Endothelial cell (in vitro differentiated cells): ENCODE data around the gene STAT1. TPM values are rescaled to one million over a fixed set of nuclear protein-coding genes. Genes with fewer than 3 reads are reported as not detected.
"Not testable (repeated sequence)": the region's sequence is repeated elsewhere in the genome, so short reads cannot be mapped to it uniquely, and the experiment has no call there.

Source experiments
- DNase-seq: peaks from one replicate; pipeline ENCODE4 v3.0.0; 2021; ENCODE audit warnings: low spot score
- H3K27ac Mint-ChIP-seq: one replicate; pipeline ENCODE4 v1.8.0; 2021; ENCODE audit warnings: mixed read lengths, inconsistent platforms; ENCODE audit not compliant: unreplicated experiment
- H3K27me3 Mint-ChIP-seq: one replicate; pipeline ENCODE4 v1.8.0; 2021; ENCODE audit warnings: mild to moderate bottlenecking, moderate library complexity, mixed read lengths, inconsistent platforms; ENCODE audit not compliant: unreplicated experiment
- H3K36me3 Mint-ChIP-seq: one replicate; pipeline ENCODE4 v1.8.0; 2021; ENCODE audit warnings: mild to moderate bottlenecking, low read depth, mixed read lengths, inconsistent platforms; ENCODE audit not compliant: unreplicated experiment
- H3K4me1 Mint-ChIP-seq: one replicate; pipeline ENCODE4 v1.8.0; 2021; ENCODE audit warnings: mild to moderate bottlenecking, mixed read lengths, inconsistent platforms; ENCODE audit not compliant: unreplicated experiment
- H3K4me3 Mint-ChIP-seq: one replicate; pipeline ENCODE4 v1.8.0; 2021; ENCODE audit warnings: mild to moderate bottlenecking, mixed read lengths, inconsistent platforms; ENCODE audit not compliant: unreplicated experiment
- H3K9me3 Mint-ChIP-seq: one replicate; pipeline ENCODE4 v1.8.0; 2021; ENCODE audit warnings: mixed read lengths, inconsistent platforms; ENCODE audit not compliant: unreplicated experiment
- CTCF ChIP-seq: fragments of 200-600 bp; sonication (generic); IDR thresholded peaks from one replicate; pipeline ENCODE4 v1.5.0; 2021; ENCODE audit warnings: antibody characterized with exemption; ENCODE audit not compliant: unreplicated experiment
- total RNA-seq: library from RNA; stranded (reverse); fragmentation: NEBNext Ultra II Directional; extraction: Animal tissue kit (Norgen Biotek cat#: 25700); gene quantifications from one replicate; pipeline ENCODE4 v1.2.1, GENCODE V29; 2021; ENCODE audit not compliant: unreplicated experiment

Gene STAT1
- total RNA-seq, 1 donor from 2014 or later: 30.1 TPM

GRCh38 chr2:190968522-190968921 lies 45.4 kb downstream of the STAT1 start:
- no peak for DNase-seq
- TF ChIP-seq CTCF: no peak
- no peaks in the 10 kb centered on the region for H3K9me3 Mint-ChIP-seq
- peaks cover 3% of the 10 kb centered on the region for H3K27me3 Mint-ChIP-seq
- peaks cover 21% of the 10 kb centered on the region for H3K4me1 Mint-ChIP-seq
- H3K36me3 Mint-ChIP-seq: peaks cover 37% of the 10 kb centered on the region
- H3K4me3 Mint-ChIP-seq: no peak overlapping the region
- no peak overlapping the region for H3K27ac Mint-ChIP-seq

DNA sequence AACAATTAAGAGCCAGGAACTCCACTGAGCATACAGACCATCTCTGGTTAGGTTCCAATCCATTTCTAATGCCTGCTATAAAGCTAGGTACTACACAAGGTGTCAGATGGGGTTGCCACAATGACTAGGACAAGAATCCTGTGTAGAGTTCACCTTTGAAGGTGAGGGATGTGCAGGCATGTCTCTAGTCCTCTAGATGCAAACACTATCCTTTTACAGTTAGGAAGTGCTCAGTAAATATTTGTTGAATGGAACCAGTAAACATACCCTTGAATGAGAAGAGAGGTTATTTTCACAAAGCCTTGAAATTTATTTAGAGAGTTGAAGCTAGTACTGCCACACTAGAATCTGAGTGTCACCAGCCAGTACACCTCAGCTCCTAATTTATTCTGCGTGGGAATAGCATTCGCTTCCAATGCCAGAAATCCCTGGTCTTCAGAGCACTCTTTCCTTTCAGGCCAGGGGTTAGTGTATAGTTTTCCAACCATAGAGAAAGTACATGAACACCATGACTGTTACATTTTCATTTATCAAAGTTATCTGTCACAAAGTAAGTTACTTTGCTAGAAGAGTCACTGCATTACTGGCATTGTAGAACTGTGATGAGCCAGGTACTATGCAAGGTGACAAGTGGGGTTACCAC lies 48.3 kb downstream of the STAT1 start:
- no peak for DNase-seq
- Mint-ChIP-seq H3K36me3 (peaks cover 14% of the 10 kb centered on the region), H3K27ac (no peak overlapping the region), H3K4me1 (peaks cover 15% of the 10 kb centered on the region), H3K27me3 (no peaks in the 10 kb centered on the region), H3K9me3 (no peaks in the 10 kb centered on the region), H3K4me3 (no peak overlapping the region)
- TF ChIP-seq CTCF: no peak

DNA sequence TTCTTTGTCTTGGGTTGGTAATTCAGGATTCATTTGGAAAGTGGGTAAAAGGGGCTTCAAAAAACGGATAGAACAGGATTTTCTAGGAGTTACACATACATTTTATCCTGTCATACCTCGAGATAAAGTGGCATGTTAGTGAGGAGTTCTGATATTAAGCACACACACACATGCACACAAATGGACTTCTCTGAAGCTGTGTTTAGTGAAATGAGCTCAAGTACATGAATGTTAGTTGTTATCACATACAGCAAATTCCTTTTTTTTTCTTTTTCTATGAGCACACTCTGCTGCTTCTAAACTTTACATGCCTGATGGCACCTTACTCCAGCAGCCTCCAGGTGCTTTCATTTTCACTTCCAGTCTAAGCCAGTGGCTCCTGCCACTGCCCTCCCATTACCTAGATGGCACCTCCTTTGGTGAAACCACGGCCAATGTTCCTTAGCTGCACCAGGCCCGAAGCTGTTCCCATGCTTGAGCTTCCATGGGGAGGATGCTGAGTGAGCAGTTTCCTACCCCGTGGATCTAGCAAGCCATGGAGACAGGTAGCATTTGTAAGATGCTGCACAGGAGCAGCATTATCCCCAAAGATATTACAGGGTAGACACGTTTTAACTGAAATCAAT lies 49.7 kb downstream of the STAT1 start:
- Mint-ChIP-seq H3K27me3 (no peaks in the 10 kb centered on the region), H3K9me3 (no peaks in the 10 kb centered on the region), H3K4me3 (no peak overlapping the region), H3K36me3 (peaks cover 6% of the 10 kb centered on the region), H3K27ac (no peak overlapping the region), H3K4me1 (peaks cover 2% of the 10 kb centered on the region)
- TF ChIP-seq CTCF: no peak
- DNase-seq: no peak

DNA sequence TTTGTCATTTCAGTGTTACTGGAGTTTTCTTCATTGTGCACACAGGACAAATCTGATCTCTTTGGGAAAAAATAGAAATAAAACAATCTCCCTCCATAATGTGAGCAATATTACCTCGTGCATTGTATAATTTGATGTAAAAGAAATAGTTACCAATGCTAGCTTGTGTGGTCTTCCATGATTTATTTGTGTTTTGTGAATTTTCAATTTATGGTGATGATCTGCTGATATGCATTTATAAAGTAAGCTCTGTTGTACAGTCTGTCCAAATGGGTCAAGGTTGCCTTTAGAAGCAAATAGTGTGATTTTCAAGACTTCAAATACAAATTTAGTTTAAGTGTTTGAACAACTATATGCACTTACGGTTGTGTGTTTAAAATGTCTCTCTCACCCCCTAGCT lies 50.9 kb downstream of the STAT1 start:
- Mint-ChIP-seq H3K27ac (no peak overlapping the region), H3K4me1 (no peaks in the 10 kb centered on the region), H3K27me3 (no peaks in the 10 kb centered on the region), H3K4me3 (no peak overlapping the region), H3K9me3 (no peaks in the 10 kb centered on the region), H3K36me3 (peaks cover 3% of the 10 kb centered on the region)
- DNase-seq: no peak
- TF ChIP-seq CTCF: no peak

DNA sequence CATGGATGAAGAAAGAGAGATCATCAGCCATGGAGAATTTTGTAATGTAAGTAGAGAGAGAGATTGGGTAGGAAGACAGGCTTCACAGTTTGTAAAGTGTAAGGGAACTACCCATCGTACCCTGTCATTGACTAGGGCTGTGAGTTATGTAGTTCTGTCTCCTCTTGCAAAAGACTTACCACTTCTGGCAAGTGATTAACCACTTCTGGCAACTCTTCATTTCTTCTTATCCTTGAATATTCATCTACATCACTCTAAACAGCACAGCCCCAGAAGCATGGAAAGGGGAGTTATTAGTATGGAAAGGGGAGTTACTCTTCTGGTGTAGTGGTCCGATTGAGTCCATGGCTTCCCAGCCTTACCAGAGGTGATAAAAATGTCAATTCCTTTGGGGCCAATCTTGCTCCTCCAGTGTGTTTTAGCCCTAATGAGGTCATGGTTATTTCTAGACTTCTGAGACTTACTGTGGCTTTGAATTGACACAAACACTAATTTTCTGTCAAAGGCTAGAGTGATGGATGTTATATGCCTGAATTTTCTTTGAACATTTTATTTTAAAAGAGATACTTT lies 52.0 kb downstream of the STAT1 start:
- H3K4me1 Mint-ChIP-seq: no peaks in the 10 kb centered on the region
- H3K9me3 Mint-ChIP-seq: no peaks in the 10 kb centered on the region
- no peak for TF ChIP-seq CTCF
- DNase-seq: no peak
- peaks cover 3% of the 10 kb centered on the region for H3K36me3 Mint-ChIP-seq
- no peak overlapping the region for H3K4me3 Mint-ChIP-seq
- no peaks in the 10 kb centered on the region for H3K27me3 Mint-ChIP-seq
- H3K27ac Mint-ChIP-seq: no peak overlapping the region

DNA sequence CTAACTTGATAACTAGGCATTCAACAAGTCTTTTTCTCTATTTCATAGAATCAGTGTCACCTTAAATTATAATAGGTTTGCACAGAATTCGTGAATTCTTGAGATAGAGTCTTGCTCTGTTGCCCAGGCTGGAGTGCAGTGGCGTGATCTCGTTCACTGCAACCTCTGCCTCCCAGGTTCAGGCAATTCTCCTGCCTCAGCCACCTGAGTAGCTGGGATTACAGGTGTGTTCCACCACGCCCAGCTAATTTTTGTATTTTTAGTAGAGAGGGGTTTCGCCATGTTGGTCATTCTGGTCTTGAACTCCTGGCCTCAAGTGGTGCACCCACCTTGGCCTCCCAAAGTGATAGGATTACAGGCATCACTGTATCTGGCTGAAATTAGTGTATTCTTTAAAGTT lies 52.9 kb downstream of the STAT1 start:
- not testable (repeated sequence) for H3K4me1 Mint-ChIP-seq, H3K27me3 Mint-ChIP-seq, H3K4me3 Mint-ChIP-seq, H3K27ac Mint-ChIP-seq, H3K36me3 Mint-ChIP-seq, H3K9me3 Mint-ChIP-seq, DNase-seq
